SK-N-SH treated with all-trans-retinoic acid at 6 μM for 48 hours (cell line): ENCODE data around the gene PPP1R12A.

Experiments
- GLIS3 ChIP-seq: fragments of 250-450 bp; sonication (Bioruptor Pico); IDR thresholded peaks from 2 replicates; pipeline ENCODE4 v1.5.0; 2020; ENCODE audit warnings: mild to moderate bottlenecking, moderate library complexity
- OSR1 ChIP-seq: fragments of 250-450 bp; sonication (Bioruptor Pico); IDR thresholded peaks from 2 replicates; pipeline ENCODE4 v1.8.0; 2022; ENCODE audit warnings: moderate library complexity, mild to moderate bottlenecking, inconsistent platforms
- PPARA ChIP-seq: fragments of 250-450 bp; sonication (Bioruptor Pico); IDR thresholded peaks from 2 replicates; pipeline ENCODE4 v1.5.0; 2020; ENCODE audit warnings: mild to moderate bottlenecking, borderline replicate concordance
- RARB ChIP-seq: fragments of 250-450 bp; sonication (Bioruptor Pico); IDR thresholded peaks from 2 replicates; pipeline ENCODE4 v1.8.0; 2021; ENCODE audit warnings: mild to moderate bottlenecking, moderate library complexity
- ZC3H10 ChIP-seq: fragments of 250-450 bp; sonication (Bioruptor Pico); IDR thresholded peaks from 2 replicates; pipeline ENCODE4 v1.5.1; 2021; ENCODE audit warnings: mild to moderate bottlenecking, moderate library complexity
- ZFP3 ChIP-seq: fragments of 250-450 bp; sonication (Bioruptor Pico); IDR thresholded peaks from 2 replicates; pipeline ENCODE4 v1.5.0; 2020; ENCODE audit warnings: mild to moderate bottlenecking, moderate library complexity
- ZFP30 ChIP-seq: fragments of 450-650 bp; formaldehyde crosslinking; IDR thresholded peaks from 2 replicates; pipeline ENCODE4 v1.5.0; 2022; ENCODE audit warnings: mild to moderate bottlenecking, moderate library complexity
- ZNF8 ChIP-seq: fragments of 450-650 bp; formaldehyde crosslinking; IDR thresholded peaks from 2 replicates; pipeline ENCODE4 v1.5.0; 2020; ENCODE audit warnings: mild to moderate bottlenecking, moderate library complexity
- TF ChIP-seq, protein P1 (sequence below): fragments of 250-450 bp; sonication (Bioruptor Pico); IDR thresholded peaks from 2 replicates; pipeline ENCODE4 v1.5.1; 2021; ENCODE audit warnings: mild to moderate bottlenecking, moderate library complexity
- TF ChIP-seq, protein P2 (sequence below): fragments of 250-450 bp; sonication (Bioruptor Pico); IDR thresholded peaks from 2 replicates; pipeline ENCODE4 v1.8.0; 2020; ENCODE audit warnings: mild to moderate bottlenecking, moderate library complexity, borderline replicate concordance
- TF ChIP-seq, protein P3 (sequence below): fragments of 250-450 bp; sonication (Bioruptor Pico); IDR thresholded peaks from 2 replicates; pipeline ENCODE4 v1.5.0; 2020; ENCODE audit warnings: mild to moderate bottlenecking, moderate library complexity
- TF ChIP-seq, protein P4 (sequence below): fragments of 250-450 bp; sonication (Bioruptor Pico); IDR thresholded peaks from 2 replicates; pipeline ENCODE4 v1.5.1; 2020; ENCODE audit warnings: low read depth, mild to moderate bottlenecking, moderate library complexity

- TF ChIP-seq, protein P1, sequence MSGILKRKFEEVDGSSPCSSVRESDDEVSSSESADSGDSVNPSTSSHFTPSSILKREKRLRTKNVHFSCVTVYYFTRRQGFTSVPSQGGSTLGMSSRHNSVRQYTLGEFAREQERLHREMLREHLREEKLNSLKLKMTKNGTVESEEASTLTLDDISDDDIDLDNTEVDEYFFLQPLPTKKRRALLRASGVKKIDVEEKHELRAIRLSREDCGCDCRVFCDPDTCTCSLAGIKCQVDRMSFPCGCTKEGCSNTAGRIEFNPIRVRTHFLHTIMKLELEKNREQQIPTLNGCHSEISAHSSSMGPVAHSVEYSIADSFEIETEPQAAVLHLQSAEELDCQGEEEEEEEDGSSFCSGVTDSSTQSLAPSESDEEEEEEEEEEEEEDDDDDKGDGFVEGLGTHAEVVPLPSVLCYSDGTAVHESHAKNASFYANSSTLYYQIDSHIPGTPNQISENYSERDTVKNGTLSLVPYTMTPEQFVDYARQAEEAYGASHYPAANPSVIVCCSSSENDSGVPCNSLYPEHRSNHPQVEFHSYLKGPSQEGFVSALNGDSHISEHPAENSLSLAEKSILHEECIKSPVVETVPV (CRISPR knock-in tag): no peak
- TF ChIP-seq PPARA (CRISPR knock-in tag) (no peak), ZNF8 (CRISPR knock-in tag) (no peak), RARB (CRISPR knock-in tag) (no peak), GLIS3 (CRISPR knock-in tag) (no peak), OSR1 (no peak), ZFP3 (CRISPR knock-in tag) (no peak), ZFP30 (CRISPR knock-in tag) (no peak), ZC3H10 (CRISPR knock-in tag) (no peak)
- TF ChIP-seq, protein P2, sequence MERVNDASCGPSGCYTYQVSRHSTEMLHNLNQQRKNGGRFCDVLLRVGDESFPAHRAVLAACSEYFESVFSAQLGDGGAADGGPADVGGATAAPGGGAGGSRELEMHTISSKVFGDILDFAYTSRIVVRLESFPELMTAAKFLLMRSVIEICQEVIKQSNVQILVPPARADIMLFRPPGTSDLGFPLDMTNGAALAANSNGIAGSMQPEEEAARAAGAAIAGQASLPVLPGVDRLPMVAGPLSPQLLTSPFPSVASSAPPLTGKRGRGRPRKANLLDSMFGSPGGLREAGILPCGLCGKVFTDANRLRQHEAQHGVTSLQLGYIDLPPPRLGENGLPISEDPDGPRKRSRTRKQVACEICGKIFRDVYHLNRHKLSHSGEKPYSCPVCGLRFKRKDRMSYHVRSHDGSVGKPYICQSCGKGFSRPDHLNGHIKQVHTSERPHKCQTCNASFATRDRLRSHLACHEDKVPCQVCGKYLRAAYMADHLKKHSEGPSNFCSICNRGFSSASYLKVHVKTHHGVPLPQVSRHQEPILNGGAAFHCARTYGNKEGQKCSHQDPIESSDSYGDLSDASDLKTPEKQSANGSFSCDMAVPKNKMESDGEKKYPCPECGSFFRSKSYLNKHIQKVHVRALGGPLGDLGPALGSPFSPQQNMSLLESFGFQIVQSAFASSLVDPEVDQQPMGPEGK: no peak
- TF ChIP-seq, protein P3, sequence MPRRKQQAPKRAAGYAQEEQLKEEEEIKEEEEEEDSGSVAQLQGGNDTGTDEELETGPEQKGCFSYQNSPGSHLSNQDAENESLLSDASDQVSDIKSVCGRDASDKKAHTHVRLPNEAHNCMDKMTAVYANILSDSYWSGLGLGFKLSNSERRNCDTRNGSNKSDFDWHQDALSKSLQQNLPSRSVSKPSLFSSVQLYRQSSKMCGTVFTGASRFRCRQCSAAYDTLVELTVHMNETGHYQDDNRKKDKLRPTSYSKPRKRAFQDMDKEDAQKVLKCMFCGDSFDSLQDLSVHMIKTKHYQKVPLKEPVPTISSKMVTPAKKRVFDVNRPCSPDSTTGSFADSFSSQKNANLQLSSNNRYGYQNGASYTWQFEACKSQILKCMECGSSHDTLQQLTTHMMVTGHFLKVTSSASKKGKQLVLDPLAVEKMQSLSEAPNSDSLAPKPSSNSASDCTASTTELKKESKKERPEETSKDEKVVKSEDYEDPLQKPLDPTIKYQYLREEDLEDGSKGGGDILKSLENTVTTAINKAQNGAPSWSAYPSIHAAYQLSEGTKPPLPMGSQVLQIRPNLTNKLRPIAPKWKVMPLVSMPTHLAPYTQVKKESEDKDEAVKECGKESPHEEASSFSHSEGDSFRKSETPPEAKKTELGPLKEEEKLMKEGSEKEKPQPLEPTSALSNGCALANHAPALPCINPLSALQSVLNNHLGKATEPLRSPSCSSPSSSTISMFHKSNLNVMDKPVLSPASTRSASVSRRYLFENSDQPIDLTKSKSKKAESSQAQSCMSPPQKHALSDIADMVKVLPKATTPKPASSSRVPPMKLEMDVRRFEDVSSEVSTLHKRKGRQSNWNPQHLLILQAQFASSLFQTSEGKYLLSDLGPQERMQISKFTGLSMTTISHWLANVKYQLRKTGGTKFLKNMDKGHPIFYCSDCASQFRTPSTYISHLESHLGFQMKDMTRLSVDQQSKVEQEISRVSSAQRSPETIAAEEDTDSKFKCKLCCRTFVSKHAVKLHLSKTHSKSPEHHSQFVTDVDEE (CRISPR knock-in tag): no peak
- TF ChIP-seq, protein P4, sequence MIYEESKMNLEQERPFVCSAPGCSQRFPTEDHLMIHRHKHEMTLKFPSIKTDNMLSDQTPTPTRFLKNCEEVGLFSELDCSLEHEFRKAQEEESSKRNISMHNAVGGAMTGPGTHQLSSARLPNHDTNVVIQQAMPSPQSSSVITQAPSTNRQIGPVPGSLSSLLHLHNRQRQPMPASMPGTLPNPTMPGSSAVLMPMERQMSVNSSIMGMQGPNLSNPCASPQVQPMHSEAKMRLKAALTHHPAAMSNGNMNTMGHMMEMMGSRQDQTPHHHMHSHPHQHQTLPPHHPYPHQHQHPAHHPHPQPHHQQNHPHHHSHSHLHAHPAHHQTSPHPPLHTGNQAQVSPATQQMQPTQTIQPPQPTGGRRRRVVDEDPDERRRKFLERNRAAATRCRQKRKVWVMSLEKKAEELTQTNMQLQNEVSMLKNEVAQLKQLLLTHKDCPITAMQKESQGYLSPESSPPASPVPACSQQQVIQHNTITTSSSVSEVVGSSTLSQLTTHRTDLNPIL (CRISPR knock-in tag): no peak
These were observed 57.7 kb downstream of the PPP1R12A start for GRCh38 chr12:79877246-79877645.
